Panc1 (cell line): Measurements from ENCODE around the gene CLEC16A. TPM values are rescaled to one million over a fixed set of nuclear protein-coding genes. Genes with fewer than 3 reads are reported as not detected.
A peak's percentile ranks its signal among the peaks of the same experiment; 100 is the strongest.

Source experiments
- ATAC-seq: fragments of 200-7000 bp; cut with Tn5 transposase; 2 replicates; pipeline ENCODE4 v1.9.1; 2020; ENCODE audit warnings: mild to moderate bottlenecking, moderate library complexity
- BruUV-seq: library from RNA; stranded (reverse); fragments of 400-500 nt; replicated peaks from 2 replicates; lab custom pipeline; 2021; lab: Mats Ljungman, UMichigan
- CTCF ChIA-PET: fragments of 300-600 bp; sonication (Branson Sonifier 250); formaldehyde crosslinking; loops from one replicate; lab custom pipeline; 2022; ENCODE audit warnings: antibody characterized with exemption; lab: Charles Lee
- POLR2A ChIA-PET: fragments of 300-600 bp; sonication (Branson Sonifier 250); formaldehyde crosslinking; loops from one replicate; lab custom pipeline; 2022; ENCODE audit warnings: antibody characterized with exemption; lab: Charles Lee
- DNase-seq: peaks from one replicate; pipeline ENCODE4 v3.0.0-alpha.2; 2010; ENCODE audit warnings: low read depth, low spot score
- H3K27ac ChIP-seq: 2 replicates; pipeline ENCODE4 v1.5.1; 2011; ENCODE audit warnings: mild to moderate bottlenecking, low read length, inconsistent platforms
- H3K27me3 ChIP-seq: fragments of 200-500 bp; sonication (Bioruptor generic); 2 replicates; pipeline ENCODE4 v1.6.0; 2014; ENCODE audit warnings: low read length, inconsistent platforms; ENCODE audit not compliant: control insufficient read depth, insufficient read depth
- H3K36me3 ChIP-seq: fragments of 200-500 bp; sonication (Bioruptor generic); 2 replicates; pipeline ENCODE4 v1.5.1; 2014; ENCODE audit warnings: inconsistent platforms, mild to moderate bottlenecking, low read length, moderate library complexity; ENCODE audit not compliant: control insufficient read depth, insufficient read depth
- H3K4me1 ChIP-seq: 2 replicates; pipeline ENCODE4 v1.5.1; 2011; ENCODE audit warnings: inconsistent platforms, mild to moderate bottlenecking, low read length, moderate library complexity; ENCODE audit not compliant: control insufficient read depth, insufficient read depth
- H3K4me3 ChIP-seq, 2 experiments: 2 replicates each; pipeline ENCODE4 v1.5.1; 2011 to 2012; ENCODE audit warnings: low read depth in 2 of 2, low read length in 2 of 2, mild to moderate bottlenecking in 2 of 2, inconsistent platforms in 1 of 2, moderate library complexity in 1 of 2
- H3K9me3 ChIP-seq: fragments of 200-500 bp; sonication (Bioruptor generic); 2 replicates; pipeline ENCODE4 v1.5.1; 2014; ENCODE audit warnings: low read depth, mild to moderate bottlenecking, inconsistent platforms, low read length, moderate library complexity; ENCODE audit not compliant: control insufficient read depth, insufficient read depth
- POLR2AphosphoS5 ChIP-seq: IDR thresholded peaks from 2 replicates; pipeline ENCODE4 v1.6.1; 2012; ENCODE audit warnings: mild to moderate bottlenecking, low read depth, low read length, moderate library complexity
- SIN3A ChIP-seq: IDR thresholded peaks from 2 replicates; pipeline ENCODE4 v1.6.1; 2012; ENCODE audit warnings: low read depth, mild to moderate bottlenecking, low read length, moderate library complexity, borderline replicate concordance; ENCODE audit not compliant: insufficient read depth
- TCF7L2 ChIP-seq: IDR thresholded peaks from 2 replicates; pipeline ENCODE4 v1.6.1; 2011; ENCODE audit warnings: mild to moderate bottlenecking, low read depth, low read length, inconsistent platforms
- in situ Hi-C: cut with HindIII; loops from 2 replicates; pipeline ENCODE4 v1.10.0; 2016; ENCODE audit warnings: low sequenced_read_pairs, low pct_unique_long_range_greater_than_20kb
- intact Hi-C: fragments of 100-400 bp; cut with micrococcal nuclease; formaldehyde crosslinking; loops from one replicate; pipeline ENCODE4 v1.10.0; 2022; ENCODE audit not compliant: unreplicated experiment
- total RNA-seq: library from RNA; stranded (reverse); gene quantifications from one replicate; pipeline ENCODE4 v1.2.1, GENCODE V29; 2021; ENCODE audit not compliant: unreplicated experiment
- TF ChIP-seq, protein P1 (sequence below), 2 experiments: IDR thresholded peaks; 2 replicates each; pipeline ENCODE4 v1.6.1; 2011 to 2012; ENCODE audit warnings: low read depth in 2 of 2, control low read depth in 1 of 2, low read length in 1 of 2, mild to moderate bottlenecking in 1 of 2, moderate library complexity in 1 of 2; ENCODE audit not compliant: insufficient read depth in 1 of 2
- TF ChIP-seq, protein P2 (sequence below): fragments of 450-650 bp; IDR thresholded peaks from 2 replicates; pipeline ENCODE4 v1.5.1; 2017; ENCODE audit warnings: mild to moderate bottlenecking

Gene CLEC16A
- total RNA-seq, 1 experiment from 2014 or later = 21.0 TPM

DNA sequence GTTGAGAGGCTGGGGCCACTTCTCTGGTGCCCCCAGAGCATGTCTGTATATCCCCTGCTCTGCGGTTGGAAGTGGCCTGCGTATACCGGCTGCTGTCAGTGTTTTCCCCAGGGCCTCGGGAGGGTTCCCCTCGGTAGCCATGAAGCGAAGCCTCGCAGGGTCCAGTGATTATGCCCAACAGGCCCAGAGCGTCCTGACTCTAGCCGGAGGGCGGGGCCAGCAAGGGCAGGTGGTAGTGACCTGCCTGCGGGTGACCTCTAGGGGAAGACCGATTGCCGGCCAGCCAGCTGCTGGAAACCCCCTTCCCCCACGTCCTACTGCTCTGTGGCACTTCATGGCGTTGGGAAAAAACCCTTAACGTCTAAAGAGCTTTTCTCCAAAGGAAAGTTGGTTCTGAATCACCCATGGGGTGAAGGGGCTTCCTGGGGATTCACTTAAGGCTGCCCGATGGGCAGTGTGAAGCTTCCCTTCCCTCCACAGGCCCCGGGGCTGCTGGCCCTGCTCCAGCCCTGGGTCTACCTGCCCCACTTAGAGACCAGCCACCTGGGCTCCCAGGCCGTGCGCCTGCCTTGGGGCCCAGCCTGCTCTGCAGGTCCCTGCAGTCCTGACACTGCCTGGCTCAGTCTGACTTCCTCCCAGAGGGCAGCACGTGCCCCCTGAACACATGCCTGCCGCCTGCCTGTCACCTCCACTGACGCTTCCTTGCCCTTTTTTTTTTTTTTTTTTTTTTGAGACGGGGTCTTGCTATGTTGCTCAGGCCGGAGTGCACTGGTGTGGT lies 238.9 kb downstream of the CLEC16A start:
- ChIA-PET POLR2A (interaction anchor here (0.6 kb wide), 1 partner anchor 175 kb away, joined by 3 read pairs; no protein-coding TSS in a partner anchor), CTCF (interaction anchor here (0.6 to 0.7 kb wide), 2 partner anchors 49 to 203 kb away, joined by 4 to 5 read pairs; no protein-coding TSS in a partner anchor)
- Histone ChIP-seq H3K27me3 (no peaks in the 10 kb centered on the region), H3K9me3 (no peaks in the 10 kb centered on the region), H3K36me3 (no peaks in the 10 kb centered on the region), H3K4me3 (no peak overlapping the region), H3K27ac (no peak overlapping the region), H3K4me1 (no peaks in the 10 kb centered on the region)
- TF ChIP-seq, protein P1, sequence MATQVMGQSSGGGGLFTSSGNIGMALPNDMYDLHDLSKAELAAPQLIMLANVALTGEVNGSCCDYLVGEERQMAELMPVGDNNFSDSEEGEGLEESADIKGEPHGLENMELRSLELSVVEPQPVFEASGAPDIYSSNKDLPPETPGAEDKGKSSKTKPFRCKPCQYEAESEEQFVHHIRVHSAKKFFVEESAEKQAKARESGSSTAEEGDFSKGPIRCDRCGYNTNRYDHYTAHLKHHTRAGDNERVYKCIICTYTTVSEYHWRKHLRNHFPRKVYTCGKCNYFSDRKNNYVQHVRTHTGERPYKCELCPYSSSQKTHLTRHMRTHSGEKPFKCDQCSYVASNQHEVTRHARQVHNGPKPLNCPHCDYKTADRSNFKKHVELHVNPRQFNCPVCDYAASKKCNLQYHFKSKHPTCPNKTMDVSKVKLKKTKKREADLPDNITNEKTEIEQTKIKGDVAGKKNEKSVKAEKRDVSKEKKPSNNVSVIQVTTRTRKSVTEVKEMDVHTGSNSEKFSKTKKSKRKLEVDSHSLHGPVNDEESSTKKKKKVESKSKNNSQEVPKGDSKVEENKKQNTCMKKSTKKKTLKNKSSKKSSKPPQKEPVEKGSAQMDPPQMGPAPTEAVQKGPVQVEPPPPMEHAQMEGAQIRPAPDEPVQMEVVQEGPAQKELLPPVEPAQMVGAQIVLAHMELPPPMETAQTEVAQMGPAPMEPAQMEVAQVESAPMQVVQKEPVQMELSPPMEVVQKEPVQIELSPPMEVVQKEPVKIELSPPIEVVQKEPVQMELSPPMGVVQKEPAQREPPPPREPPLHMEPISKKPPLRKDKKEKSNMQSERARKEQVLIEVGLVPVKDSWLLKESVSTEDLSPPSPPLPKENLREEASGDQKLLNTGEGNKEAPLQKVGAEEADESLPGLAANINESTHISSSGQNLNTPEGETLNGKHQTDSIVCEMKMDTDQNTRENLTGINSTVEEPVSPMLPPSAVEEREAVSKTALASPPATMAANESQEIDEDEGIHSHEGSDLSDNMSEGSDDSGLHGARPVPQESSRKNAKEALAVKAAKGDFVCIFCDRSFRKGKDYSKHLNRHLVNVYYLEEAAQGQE (IDR thresholded peaks at IDR 0.05; ENCODE audit: insufficient read depth in 1 of 2, low read depth in 2 of 2, low read length in 1 of 2) = no peak
- TF ChIP-seq, protein P2, sequence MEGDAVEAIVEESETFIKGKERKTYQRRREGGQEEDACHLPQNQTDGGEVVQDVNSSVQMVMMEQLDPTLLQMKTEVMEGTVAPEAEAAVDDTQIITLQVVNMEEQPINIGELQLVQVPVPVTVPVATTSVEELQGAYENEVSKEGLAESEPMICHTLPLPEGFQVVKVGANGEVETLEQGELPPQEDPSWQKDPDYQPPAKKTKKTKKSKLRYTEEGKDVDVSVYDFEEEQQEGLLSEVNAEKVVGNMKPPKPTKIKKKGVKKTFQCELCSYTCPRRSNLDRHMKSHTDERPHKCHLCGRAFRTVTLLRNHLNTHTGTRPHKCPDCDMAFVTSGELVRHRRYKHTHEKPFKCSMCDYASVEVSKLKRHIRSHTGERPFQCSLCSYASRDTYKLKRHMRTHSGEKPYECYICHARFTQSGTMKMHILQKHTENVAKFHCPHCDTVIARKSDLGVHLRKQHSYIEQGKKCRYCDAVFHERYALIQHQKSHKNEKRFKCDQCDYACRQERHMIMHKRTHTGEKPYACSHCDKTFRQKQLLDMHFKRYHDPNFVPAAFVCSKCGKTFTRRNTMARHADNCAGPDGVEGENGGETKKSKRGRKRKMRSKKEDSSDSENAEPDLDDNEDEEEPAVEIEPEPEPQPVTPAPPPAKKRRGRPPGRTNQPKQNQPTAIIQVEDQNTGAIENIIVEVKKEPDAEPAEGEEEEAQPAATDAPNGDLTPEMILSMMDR = no peak
- TF ChIP-seq POLR2AphosphoS5 (no peak), TCF7L2 (no peak), SIN3A (no peak)
- no peak for DNase-seq
- ATAC-seq = peak; percentile 17; the same call in 1 of the 2 replicates
- BruUV-seq = no TSS peak
- in situ Hi-C loops = no loop called here
- intact Hi-C loops = no loop called here

DNA sequence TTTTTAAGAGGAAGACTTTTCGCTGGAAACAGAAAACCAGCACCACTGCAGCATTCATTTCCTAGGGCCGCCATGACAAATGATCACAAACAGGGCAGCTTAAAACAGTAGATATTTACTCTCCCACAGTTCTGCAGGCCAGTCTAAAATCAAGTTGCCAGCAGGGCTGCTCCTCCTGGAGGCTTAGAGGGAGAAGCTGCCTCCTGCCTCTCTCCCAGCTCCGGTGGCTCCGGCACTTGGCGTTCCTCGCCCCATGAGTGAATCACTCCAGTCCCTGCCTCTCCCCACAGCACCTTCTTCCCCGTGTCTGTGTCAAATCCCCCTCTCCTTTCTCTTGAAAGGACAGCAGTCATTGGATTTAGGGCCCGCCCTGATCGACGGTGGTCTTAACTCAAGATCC lies 239.6 kb downstream of the CLEC16A start:
- DNase-seq = no peak
- intact Hi-C loops (no loop called here), in situ Hi-C loops (no loop called here)
- Histone ChIP-seq H3K4me1 (no peaks in the 10 kb centered on the region), H3K27me3 (no peaks in the 10 kb centered on the region), H3K36me3 (no peaks in the 10 kb centered on the region), H3K4me3 (no peak overlapping the region), H3K27ac (no peak overlapping the region), H3K9me3 (no peaks in the 10 kb centered on the region)
- TF ChIP-seq, protein P1 (IDR thresholded peaks at IDR 0.05; ENCODE audit: insufficient read depth in 1 of 2, low read depth in 2 of 2, low read length in 1 of 2) = no peak
- TF ChIP-seq SIN3A = no peak
- TF ChIP-seq POLR2AphosphoS5 = no peak
- TF ChIP-seq TCF7L2 = no peak
- ATAC-seq = no peak
- ChIA-PET CTCF (interaction anchor here (0.6 kb wide), 1 partner anchor 50 kb away, joined by 5 read pairs; no protein-coding TSS in a partner anchor), POLR2A (no interaction called here)
- no TSS peak for BruUV-seq
